ENCODE data around the gene ZBTB47.

- TF ChIP-seq, protein P1, sequence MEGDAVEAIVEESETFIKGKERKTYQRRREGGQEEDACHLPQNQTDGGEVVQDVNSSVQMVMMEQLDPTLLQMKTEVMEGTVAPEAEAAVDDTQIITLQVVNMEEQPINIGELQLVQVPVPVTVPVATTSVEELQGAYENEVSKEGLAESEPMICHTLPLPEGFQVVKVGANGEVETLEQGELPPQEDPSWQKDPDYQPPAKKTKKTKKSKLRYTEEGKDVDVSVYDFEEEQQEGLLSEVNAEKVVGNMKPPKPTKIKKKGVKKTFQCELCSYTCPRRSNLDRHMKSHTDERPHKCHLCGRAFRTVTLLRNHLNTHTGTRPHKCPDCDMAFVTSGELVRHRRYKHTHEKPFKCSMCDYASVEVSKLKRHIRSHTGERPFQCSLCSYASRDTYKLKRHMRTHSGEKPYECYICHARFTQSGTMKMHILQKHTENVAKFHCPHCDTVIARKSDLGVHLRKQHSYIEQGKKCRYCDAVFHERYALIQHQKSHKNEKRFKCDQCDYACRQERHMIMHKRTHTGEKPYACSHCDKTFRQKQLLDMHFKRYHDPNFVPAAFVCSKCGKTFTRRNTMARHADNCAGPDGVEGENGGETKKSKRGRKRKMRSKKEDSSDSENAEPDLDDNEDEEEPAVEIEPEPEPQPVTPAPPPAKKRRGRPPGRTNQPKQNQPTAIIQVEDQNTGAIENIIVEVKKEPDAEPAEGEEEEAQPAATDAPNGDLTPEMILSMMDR (conservative IDR thresholded peaks at IDR 0.05) = no peak
- no peak for TF ChIP-seq EZH2 (IDR thresholded peaks at IDR 0.05; ENCODE audit: low read depth)
Observed at GRCh38 chr3:42657675-42658074, 4.2 kb downstream of the ZBTB47 start.
